ENCODE results near the gene DNM1.

DNA sequence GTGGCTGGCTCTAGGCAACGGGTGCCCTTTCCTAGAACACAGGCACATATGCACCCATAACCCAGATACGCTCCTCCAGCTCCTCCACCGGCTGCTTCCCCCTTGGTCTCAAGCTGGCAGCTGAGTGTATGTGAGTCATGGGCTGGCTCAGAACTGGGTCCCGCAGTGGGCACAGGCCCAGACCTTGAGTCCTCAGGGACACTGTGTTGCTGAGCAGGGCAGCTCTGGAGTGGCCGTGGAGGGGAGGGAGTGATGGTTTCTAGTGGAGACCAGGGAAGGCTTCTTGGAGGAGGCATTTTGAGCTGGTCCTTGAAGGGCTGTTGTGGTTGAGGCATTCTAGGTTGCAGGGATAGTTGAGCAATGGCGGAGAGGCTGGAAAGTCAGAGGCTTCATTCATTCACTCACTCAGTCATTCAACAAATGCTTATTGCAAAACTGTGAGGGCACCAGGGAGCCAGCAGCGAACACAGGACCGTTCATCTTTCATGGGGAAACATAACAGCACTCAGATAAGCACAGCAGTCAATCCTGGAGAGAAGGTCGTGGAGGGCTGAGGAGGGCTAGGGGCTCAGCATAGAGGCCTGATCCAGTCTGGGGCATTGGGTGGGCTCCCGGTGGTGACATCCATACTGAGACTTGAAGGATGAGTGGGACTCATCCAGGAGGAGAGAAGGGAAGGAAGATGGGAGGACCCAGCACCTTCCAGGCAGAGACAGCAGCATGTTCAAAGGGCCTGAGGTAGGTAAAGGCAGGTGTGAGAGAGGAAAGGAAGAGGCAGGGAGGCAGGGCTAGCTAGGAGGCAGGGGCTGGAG lies 40.8 kb upstream of the DNM1 start:
- TF ChIP-seq, protein P1, sequence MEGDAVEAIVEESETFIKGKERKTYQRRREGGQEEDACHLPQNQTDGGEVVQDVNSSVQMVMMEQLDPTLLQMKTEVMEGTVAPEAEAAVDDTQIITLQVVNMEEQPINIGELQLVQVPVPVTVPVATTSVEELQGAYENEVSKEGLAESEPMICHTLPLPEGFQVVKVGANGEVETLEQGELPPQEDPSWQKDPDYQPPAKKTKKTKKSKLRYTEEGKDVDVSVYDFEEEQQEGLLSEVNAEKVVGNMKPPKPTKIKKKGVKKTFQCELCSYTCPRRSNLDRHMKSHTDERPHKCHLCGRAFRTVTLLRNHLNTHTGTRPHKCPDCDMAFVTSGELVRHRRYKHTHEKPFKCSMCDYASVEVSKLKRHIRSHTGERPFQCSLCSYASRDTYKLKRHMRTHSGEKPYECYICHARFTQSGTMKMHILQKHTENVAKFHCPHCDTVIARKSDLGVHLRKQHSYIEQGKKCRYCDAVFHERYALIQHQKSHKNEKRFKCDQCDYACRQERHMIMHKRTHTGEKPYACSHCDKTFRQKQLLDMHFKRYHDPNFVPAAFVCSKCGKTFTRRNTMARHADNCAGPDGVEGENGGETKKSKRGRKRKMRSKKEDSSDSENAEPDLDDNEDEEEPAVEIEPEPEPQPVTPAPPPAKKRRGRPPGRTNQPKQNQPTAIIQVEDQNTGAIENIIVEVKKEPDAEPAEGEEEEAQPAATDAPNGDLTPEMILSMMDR (IDR thresholded peaks at IDR 0.05): no peak
- no peak for TF ChIP-seq POLR2A (IDR thresholded peaks at IDR 0.05)

All from testis (tissue), 2 donors.